Mesodermal cell (in vitro differentiated cells): ENCODE measurements around the gene UBE2E1.
A peak's percentile ranks its signal among the peaks of the same experiment; 100 is the strongest.
"Not testable (repeated sequence)": the region's sequence is repeated elsewhere in the genome, so short reads cannot be mapped to it uniquely, and the experiment has no call there.

Experiments
- H3K27ac ChIP-seq: 2 replicates; pipeline ENCODE4 v1.7.0; 2013; ENCODE audit warnings: mild to moderate bottlenecking, low read depth, low read length, moderate library complexity; ENCODE audit not compliant: severe bottlenecking
- H3K36me3 ChIP-seq: 2 replicates; pipeline ENCODE4 v1.7.1; 2013; ENCODE audit warnings: mild to moderate bottlenecking, low read length, moderate library complexity; ENCODE audit not compliant: control insufficient read depth, insufficient read depth
- H3K4me1 ChIP-seq: one replicate; pipeline ENCODE4 v1.7.1; 2013; ENCODE audit warnings: mild to moderate bottlenecking, low read length; ENCODE audit not compliant: insufficient read depth, control insufficient read depth, poor library complexity, severe bottlenecking
- H3K4me3 ChIP-seq: 2 replicates; pipeline ENCODE4 v1.7.0; 2013; ENCODE audit warnings: low read length, control low read depth, mild to moderate bottlenecking; ENCODE audit not compliant: insufficient read depth, poor library complexity, severe bottlenecking; ENCODE audit errors: extremely low read depth
- H3K9me3 ChIP-seq: 2 replicates; pipeline ENCODE4 v1.7.1; 2013; ENCODE audit warnings: mild to moderate bottlenecking, low read length, moderate library complexity; ENCODE audit not compliant: control insufficient read depth
- WGBS, 2 experiments: methylation state at CpG; one replicate each; pipeline ENCODE4 v1.1.5; 2013; ENCODE audit warnings: missing lambda C conversion rate in 2 of 2; ENCODE audit not compliant: insufficient coverage in 2 of 2; 5-methylcytosine and 5-hydroxymethylcytosine counted together

Gene UBE2E1

GRCh38 chr3:23904545-23904944, 98.8 kb downstream of the UBE2E1 start:
- Histone ChIP-seq H3K9me3 (peaks cover 2% of the 10 kb centered on the region), H3K27ac (no peak overlapping the region), H3K4me3 (no peak overlapping the region), H3K4me1 (no peaks in the 10 kb centered on the region), H3K36me3 (peaks cover 75% of the 10 kb centered on the region)

DNA sequence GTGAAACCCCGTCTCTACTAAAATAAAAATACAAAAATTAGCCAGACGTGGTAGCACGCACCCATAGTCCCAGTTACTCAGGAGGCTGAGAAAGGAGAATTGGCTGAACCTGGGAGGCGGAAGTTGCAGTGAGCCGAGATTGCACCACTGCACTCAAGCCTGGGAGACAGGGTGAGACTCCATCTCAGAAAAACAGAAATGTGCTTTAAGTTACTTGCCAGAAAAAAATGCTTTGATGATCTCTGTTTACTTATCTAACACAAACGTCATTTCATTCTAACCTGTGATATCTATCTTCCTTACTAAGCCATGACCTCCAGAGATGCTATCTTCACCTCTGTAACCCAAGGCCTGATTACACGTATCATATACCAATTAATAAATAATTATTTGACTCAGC, 103.6 kb downstream of the UBE2E1 start:
- Histone ChIP-seq H3K9me3 (no peaks in the 10 kb centered on the region), H3K36me3 (peaks cover 51% of the 10 kb centered on the region), H3K4me1 (no peaks in the 10 kb centered on the region), H3K27ac (no peak overlapping the region), H3K4me3 (no peak overlapping the region)
- 86 to 92% methylated on average over 4 to 6 of the region's 7 CpGs for WGBS, 2 experiments

- Histone ChIP-seq H3K27ac (no peak overlapping the region), H3K4me3 (no peak overlapping the region), H3K9me3 (no peaks in the 10 kb centered on the region), H3K4me1 (peaks cover 4% of the 10 kb centered on the region), H3K36me3 (peaks cover 34% of the 10 kb centered on the region)
- WGBS, 2 experiments: 81 to 94% methylated on average over 2 of the region's 2 CpGs
Measured at GRCh38 chr3:23911397-23911796, 105.6 kb downstream of the UBE2E1 start.

- not testable (repeated sequence) for H3K4me1 ChIP-seq, H3K27ac ChIP-seq, H3K9me3 ChIP-seq, H3K4me3 ChIP-seq
- H3K36me3 ChIP-seq: peaks cover 27% of the 10 kb centered on the region
- no CpG with 5 or more reads among the region's 3 CpGs for WGBS, 2 experiments
Measured at GRCh38 chr3:23912335-23912734, 106.6 kb downstream of the UBE2E1 start.

DNA sequence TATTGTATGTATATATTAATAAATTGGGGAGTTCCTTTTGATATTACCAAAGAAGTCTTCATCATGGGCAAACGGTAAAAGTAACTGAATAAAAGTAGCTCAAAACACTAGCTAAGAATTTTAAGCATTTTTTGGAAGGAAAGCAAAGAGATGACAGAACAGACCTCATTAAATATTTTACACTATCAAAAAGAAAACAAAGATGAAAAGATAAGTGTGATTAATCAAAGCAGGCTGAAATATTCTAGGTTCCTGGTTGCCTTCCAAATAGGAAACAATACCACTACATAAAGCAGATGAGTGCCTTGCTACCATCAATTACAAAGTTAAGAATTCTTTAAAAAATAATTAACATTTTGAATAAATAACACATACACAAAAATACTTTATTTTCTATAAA, 107.4 kb downstream of the UBE2E1 start:
- H3K9me3 ChIP-seq: no peaks in the 10 kb centered on the region
- no peak overlapping the region for H3K4me3 ChIP-seq
- H3K36me3 ChIP-seq: peaks cover 34% of the 10 kb centered on the region
- H3K27ac ChIP-seq: no peak overlapping the region
- H3K4me1 ChIP-seq: peaks cover 4% of the 10 kb centered on the region
- WGBS, 2 experiments: no CpG with 5 or more reads among the region's 1 CpG

DNA sequence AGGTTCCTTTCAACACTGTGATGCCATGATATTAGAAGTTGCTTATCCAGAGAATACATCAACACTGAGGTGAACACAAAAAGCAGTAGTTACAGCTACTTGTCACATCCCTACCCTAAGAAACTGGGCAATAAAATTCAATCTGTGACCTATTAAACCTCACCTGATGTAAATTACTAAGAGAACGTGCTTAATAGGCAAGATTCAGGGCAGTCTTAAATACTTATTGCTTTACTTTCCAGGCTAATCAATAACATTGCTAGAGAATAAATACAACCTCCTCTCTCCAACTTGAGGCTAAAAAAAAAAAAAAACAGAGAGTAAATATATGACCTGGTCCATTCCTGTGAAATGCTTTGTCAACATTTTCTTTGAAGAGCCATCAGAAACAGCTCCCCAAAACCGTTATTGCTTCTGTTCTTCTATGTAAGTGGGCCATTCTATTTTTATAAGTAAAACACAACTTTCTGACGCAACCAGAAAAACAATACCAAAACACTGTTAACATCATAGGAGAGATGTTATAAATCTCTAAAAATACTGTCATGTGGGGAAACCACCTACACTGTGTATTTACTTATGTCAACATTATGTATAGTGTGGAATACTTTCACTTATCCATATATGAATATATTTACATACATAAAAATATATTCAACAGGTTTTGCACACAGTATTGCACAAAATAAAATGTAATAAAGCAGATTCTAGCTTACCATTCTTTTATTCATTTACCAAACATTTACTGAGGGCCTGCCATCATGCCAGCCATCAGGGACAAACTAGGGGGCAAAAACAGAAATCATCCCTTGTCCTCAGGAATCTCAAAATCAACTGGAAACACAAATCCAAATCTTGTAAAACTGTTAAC, 108.4 kb downstream of the UBE2E1 start:
- Histone ChIP-seq H3K9me3 (no peaks in the 10 kb centered on the region), H3K4me1 (peaks cover 6% of the 10 kb centered on the region), H3K4me3 (no peak overlapping the region), H3K27ac (no peak overlapping the region), H3K36me3 (peaks cover 35% of the 10 kb centered on the region)
- no CpG with 5 or more reads among the region's 3 CpGs for WGBS, 2 experiments

- H3K4me3 ChIP-seq: peak overlapping the region; percentile 97
- H3K4me1 ChIP-seq: peaks cover 6% of the 10 kb centered on the region
- WGBS, 2 experiments: 38 to 44% methylated on average over 6 of the region's 7 CpGs
- H3K36me3 ChIP-seq: peaks cover 35% of the 10 kb centered on the region
- H3K27ac ChIP-seq: peak overlapping the region; percentile 17
- no peaks in the 10 kb centered on the region for H3K9me3 ChIP-seq
Measured at GRCh38 chr3:23915537-23916108, 109.9 kb downstream of the UBE2E1 start.

GRCh38 chr3:23916152-23916885, 110.6 kb downstream of the UBE2E1 start:
- WGBS, 2 experiments: 3 to 4% methylated on average over 30 to 32 of the region's 48 CpGs
- H3K36me3 ChIP-seq: peaks cover 39% of the 10 kb centered on the region
- peaks cover 6% of the 10 kb centered on the region for H3K4me1 ChIP-seq
- no peaks in the 10 kb centered on the region for H3K9me3 ChIP-seq
- H3K27ac ChIP-seq: peak overlapping the region; percentile 63
- peak overlapping the region; percentile 97 for H3K4me3 ChIP-seq

- peak within 1 kb of the TSS; percentile 97 for H3K4me3 ChIP-seq
- peaks cover 47% of the 10 kb centered on the region for H3K36me3 ChIP-seq
- 1% methylated on average over 51 to 54 of the region's 64 CpGs for WGBS, 2 experiments
- H3K4me1 ChIP-seq: peaks cover 6% of the 10 kb centered on the region
- H3K9me3 ChIP-seq: no peaks in the 10 kb centered on the region
- H3K27ac ChIP-seq: peak within 1 kb of the TSS; percentile 87
Measured at GRCh38 chr3:23916886-23917678, 111.3 kb downstream of the UBE2E1 start, which contains the start of the genes NKIRAS1 and RPL15. NKIRAS1 (minus strand) TSS chr3:23916990; CDS start chr3:23910904, 6,086 bp downstream. RPL15 (plus strand) TSS chr3:23917132; CDS start chr3:23917860, 728 bp downstream.

- H3K9me3 ChIP-seq, H3K4me1 ChIP-seq: not testable (repeated sequence)
- Histone ChIP-seq H3K36me3 (peaks cover 48% of the 10 kb centered on the region), H3K27ac (peak overlapping the region; percentile 87), H3K4me3 (peak overlapping the region; percentile 97)
- WGBS, 2 experiments: 0% methylated on average over 10 to 12 of the region's 21 CpGs
Measured at GRCh38 chr3:23917679-23918303, 112.0 kb downstream of the UBE2E1 start.
